Right lung (tissue), 5 donors: ENCODE data around the gene MMP12. TPM values are rescaled to one million over a fixed set of nuclear protein-coding genes. Genes with fewer than 3 reads are reported as not detected.

Experiments used
- DNase-seq, 2 donors: peaks; one replicate each; pipeline ENCODE4 v3.0.0-alpha.2; 2013
- polyA plus RNA-seq, 5 donors: library from polyadenylated mRNA; unstranded; fragments of 120-200 nt; gene quantifications; one replicate each; pipeline versions ENCODE4 v1.2.1 to v1.2.3, GENCODE V29; 2013; ENCODE audit warnings: inconsistent platforms in 1 of 5, low replicate concordance in 1 of 5; ENCODE audit not compliant: insufficient read length in 5 of 5, insufficient read depth in 1 of 5

The MMP12 gene
- polyA plus RNA-seq, 5 donors, result not detected

DNA sequence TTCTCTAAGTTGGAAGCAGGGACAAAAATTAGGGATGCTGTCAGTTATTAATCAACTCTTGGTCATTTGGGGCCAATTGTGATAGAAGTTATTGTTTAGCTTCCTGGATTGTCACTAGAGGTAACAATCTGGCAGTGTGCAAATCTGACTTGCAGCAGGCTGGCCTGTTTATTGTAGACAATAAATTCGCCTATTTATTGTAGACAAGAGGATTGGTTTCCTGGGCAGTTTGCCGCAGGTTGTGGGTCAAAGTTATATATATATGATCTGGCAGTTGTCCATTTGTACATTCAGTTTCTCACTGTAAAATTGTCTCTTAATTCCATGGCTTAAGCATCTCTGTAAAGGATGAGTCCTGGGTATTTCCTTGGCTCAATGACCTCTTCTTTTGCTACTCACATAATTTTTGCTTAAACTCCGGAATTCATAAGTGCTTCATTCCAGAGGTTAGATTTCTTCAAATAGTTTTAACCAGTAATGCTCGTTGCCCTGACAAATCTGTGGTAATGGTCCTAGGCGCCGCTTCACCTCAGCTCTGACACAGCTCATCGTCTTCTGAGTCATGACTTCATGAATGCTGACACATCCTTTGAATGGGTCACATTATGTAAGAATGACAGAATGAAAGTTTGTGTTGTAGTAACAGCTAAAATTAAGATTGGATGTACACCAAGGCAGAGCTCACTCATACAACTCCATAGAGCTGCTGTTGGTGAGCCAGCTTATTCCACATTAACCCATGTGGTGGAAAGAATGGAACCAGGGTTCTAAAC lies 23.6 kb downstream of the MMP12 start:
- DNase-seq, result no peak

DNA sequence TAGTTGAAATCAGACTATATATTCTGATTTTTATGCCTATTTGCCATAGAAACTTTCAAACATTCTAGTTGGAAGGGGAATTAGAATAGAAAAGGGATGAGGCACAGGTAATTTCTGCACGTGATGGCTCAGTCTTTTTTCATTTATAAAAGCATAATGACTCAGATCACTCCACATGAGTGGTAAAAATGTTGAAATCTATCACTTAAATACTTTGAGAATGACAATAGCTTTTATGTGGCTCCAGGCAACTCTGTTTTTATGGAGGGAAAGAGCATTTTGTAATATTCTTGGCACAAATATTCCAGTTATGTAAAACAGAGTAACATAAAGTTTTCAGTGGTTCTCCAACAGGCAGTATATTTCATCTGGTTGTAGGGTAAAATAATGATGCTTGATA lies 25.5 kb downstream of the MMP12 start:
- DNase-seq, result no peak

DNA sequence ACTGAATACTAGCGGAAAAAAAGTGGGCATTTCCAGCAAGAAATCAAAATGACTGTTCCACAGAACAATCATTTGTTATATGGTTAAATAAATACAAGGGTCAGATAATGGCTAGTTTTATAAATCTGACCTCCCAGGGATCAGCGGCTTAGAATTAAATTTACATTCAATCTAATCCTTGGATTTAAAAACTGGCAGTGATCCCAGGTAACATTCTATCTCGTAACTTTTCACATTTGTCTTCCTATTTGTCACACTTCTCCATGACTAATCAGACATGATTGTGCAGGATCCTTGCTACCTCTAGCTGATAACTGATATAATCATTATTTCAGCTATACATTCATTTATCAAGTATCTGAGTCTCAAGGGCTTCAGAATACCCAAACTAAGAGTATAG lies 28.5 kb downstream of the MMP12 start:
- DNase-seq, result no peak

DNA sequence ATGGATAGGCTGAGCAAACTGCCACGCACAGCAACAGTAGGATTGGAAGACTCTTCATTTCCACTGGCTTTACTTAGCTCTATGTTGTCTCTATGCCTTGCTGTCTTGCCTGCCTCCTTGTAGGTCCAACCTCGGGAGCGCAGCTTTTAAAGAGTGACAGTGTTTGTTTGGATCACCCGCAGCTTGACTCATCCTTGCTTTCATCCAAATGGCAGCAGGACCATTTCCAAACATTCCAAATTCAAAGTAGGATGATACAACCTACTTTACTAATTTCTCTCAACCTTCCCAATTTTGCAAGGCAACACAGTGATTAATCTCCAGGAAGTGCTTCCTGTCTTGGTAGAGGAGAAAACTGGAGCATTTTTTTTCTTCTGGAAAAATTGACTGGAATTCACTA lies 31.3 kb downstream of the MMP12 start, which contains the start of gene MMP3:
Gene MMP3 (minus strand): TSS at position 121 of the 400 bp plus-strand sequence. CDS start 63 bp downstream, at position 58.
- no peak for DNase-seq

DNA sequence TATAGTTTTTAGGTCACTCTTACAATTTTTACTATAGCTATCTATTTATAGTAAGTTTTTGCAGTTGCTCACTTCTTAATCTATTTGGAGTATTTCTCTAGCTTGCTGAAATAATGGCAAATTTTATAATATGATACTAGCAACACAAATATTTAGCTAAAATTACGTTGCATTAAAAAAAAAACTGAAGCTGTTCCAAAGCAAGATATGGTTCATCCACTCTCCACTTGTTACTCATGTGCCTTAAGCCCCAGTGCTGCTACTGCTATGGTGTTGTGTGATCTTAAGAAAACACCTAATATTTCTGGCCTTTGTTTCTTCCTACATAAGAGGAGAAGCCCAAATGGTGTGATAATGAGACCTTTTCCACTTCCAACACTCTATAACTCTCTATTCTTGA lies 31.9 kb downstream of the MMP12 start:
- DNase-seq, result no peak

DNA sequence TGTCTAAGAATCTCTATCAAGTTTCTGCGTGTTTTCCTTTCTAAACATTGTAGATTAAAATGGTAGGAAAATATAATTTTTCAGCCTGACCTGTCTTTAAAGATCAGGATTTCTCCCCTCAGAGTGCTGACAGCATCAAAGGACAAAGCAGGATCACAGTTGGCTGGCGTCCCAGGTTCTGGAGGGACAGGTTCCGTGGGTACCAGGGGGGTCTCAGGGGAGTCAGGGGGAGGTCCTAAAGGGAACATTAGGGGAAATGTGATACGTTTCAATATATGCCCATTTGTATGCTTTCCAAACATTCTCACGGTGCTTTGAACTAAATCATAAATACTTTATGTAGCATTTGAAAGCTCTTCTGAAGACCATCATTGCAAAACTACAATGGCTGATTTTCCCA lies 34.8 kb downstream of the MMP12 start:
- no peak for DNase-seq

DNA sequence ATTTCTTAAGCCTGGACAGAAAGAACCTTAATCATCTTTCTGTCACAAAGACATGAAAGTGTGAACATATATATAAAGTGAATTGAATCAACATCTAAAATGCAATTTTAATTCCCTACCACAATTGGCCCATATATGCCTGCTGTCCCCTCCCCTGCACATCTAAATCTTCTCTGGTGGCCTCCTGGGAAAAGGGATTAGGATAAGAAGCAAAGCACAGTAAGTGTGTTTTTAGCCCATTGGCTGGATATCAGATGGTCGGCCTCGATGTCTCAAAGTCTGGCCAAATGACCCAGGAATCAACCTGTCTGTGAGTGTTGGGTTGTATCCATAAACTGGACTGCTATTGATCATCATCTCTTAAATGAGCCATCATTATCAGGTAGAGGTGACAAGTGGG lies 37.1 kb downstream of the MMP12 start:
- DNase-seq, result no peak

DNA sequence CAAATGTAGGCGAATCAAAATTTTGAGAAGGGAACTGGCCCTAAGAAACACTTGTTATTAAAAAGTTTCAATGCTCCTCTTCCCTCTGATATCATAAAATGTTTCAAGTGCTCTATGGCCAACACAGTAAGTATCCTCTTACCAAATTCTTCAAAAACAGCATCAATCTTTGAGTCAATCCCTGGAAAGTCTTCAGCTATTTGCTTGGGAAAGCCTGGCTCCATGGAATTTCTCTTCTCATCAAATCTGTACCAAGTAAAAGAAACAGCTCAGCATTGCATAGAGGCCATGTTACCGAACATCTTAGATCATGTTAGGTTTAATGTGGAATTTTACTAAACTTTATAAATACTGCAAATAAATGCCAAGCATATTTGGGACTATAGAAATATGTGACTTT lies 37.6 kb downstream of the MMP12 start:
- DNase-seq, result no peak

DNA sequence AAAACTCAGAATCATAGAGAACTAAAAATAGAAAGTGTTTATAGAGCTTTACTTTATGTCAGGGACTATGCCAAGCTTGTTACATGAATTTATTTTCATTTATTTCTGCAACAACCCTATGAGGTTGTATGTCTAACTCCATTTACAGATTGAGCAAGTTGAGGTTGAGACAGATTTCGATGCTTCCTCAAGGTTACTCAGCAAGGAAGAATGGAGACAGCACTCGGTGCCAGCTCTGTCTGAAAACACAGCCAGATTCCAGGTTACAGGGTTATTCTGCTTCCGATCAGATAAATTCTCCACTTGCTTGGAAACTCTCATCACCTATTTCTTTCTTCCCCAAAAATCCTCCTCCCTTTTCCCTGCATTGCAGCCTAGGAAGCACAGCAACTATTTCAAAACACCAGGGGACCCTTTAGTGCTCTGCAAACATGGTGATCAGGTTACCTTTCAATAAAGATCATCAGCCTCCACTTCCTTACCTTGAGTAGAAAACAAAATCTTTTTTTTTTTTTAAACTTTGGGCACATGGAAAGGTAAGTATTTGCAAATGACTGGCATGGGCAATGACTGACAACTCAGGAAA lies 38.4 kb downstream of the MMP12 start:
- DNase-seq, result no peak

DNA sequence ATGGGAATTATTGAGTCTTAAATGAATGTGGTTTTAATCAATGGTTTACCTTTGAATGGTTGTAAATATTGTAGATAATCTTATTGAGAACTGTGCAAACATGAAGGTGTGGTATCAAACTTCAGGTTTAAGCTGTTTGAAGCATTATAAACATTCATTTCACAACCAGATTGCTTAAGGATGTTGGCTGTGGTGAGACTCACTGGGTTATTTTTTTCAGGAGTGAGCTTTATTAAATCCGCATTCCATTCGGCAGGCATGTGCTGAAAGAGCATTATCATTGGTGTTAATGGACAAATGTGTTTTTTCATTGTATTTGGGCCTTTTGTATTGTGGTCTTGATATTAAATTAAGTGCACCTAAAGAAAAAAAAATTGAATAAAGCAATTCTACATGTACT lies 41.1 kb downstream of the MMP12 start:
- no peak for DNase-seq

DNA sequence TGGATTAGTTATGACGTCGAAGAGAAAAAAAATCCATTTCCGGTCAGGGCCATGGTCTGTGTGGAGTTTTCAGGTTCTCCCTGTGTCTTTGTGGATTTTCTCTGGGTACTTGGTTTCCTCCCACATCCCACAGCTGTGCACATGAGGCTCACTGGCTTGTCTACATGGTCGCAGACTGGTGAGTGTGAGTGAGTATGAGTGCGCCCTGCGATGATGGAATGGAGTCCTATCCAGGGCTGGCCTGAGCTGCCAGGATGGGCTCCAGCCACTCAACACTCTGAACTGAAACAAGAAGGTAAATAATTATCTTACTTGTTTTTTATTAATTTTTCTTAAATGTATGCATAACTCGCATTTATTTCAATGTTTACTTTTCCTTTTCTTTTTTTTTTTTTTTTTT lies 42.2 kb downstream of the MMP12 start:
- DNase-seq, result no peak

DNA sequence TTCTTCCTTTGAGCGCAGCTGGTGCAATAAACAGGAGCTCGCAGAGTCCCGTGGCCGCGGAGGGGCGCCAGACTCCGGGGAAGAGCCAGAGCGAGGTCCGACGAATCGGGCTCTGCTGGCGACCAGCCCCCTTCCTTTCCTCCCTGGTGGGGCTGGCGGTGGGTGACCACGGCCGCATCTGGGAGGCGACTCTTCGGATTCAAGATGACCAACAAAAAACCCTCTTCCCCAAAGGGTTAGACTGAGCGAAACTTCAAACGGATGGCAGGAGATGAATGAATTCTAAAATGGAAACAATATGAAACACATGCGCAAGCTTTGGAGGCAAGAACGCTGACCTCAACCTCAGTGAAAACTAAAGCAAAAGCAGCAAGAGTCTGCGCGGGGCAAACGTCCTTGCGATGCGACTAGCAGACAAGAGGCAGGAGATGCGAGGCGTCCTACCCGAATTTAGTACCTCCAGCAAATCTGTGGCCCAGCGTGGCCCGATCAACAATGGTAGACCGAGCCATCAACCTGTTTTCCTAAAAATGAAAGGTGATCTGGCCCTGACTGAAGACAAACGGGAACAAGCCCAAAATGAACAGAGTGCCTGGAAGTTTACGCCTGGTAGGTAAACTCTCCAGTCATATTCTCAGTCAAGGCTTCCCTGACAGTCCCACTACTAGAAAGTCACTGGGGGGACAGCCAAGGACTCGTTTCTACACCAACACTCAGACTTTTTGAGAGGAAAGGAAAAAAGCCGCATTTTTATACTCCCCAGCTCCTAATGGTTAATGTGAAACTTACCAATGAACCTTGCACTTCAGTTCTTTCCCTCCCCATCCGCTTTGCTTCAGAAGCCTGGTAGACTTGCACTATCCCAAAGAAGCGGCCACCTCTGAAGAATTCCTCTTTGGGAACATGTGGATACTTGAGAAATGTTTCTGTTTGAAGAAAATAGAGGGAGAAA lies 43.0 kb downstream of the MMP12 start:
- peak; percentile 11 to 19 for DNase-seq

DNA sequence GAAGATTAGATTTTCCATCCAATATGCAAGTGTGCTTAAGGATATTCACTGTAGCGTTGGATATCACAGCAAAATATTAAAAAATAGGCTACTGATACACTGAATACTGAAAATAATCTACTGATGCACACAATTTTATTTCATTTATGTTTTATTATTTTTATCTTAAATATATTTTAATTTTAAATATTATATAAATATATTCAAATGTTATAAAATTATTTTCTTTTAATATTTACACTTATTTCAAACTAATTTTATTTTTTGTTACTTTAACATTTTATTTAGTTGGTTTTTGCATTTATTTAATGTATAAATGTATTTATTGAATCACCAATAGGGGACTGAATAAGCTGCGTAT lies 43.7 kb downstream of the MMP12 start:
- DNase-seq, result no peak

DNA sequence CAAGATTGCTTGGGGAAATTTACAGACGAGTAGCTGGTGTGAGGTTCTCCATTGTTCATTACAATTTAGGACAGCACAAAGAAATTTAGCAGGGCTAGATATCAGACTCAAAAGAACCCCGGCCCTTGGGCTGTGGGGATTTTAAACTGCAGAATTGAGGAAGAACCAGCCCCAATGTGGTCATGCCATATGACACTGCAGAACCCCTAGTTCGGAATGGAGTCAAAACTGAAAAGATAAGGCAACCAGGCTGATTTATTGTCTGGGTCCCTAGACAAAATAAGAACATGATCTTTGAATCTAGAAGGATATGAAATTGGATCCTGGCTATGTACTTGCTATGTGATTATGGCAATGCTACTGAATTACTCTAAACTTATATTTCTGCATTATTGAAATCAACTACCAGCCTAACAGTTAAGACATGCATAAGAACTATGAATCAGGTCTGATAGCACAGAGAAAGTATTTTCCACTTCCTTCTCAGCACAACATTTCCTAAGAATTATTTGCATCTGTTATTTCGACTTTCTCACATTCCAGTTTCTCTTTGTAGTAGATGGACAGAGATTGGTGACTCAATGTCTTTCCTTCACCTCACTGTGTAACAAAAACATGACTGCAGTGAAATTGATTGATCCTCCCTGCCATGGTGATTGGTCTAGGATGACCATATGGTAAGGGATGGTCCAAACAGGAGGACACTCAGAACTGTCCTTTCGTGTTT lies 44.6 kb downstream of the MMP12 start:
- DNase-seq, result no peak

DNA sequence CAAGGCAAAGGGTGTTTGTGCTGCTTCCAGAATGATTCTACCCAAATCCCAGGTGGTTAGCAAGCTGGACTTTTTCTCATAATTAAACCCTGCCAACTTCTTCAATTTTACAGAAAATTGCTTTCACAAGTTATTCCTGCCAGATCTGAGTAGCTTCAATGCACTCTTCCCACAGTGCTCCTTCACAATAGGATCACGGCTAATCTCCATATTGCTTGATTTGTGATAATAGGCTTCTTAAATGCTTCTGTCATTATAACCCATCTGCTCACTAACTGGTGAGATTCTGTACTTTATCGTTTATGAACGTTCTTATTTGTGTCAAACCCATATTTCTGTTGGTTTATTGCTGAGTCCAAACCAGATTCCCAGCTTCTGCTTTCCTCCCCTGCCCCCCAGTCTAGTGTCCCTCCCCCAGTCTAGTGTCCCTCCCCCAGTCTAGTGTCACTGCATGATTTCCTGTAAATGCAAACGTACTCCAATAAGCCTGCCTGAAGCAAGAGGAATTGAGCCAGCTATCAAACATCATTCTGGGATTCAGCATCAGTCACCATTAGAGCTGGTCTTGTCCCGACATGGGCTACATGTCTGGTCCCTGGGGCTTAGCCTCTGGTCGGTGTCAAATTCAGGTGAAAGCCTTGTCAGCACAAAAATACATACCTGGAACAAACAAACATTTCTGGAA lies 45.3 kb downstream of the MMP12 start:
- no peak for DNase-seq

DNA sequence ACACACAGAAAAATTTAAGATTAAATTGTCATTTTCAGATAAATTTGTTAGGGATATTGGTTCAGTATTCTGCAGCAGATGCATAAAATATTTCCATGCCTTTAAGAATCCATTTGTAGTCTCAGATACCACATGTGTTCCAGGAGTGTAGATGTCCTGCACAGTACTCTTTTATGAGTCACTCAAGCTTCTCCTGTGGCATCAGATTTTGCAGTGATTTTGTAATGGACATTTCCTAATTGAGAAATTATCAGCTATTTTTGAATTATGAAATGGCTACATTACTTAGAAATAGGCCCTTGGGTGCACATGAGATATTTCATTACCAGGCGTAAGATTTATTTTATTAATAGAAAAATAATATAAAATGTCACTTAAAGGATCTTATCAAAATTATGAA lies 50.2 kb downstream of the MMP12 start:
- DNase-seq, result no peak

DNA sequence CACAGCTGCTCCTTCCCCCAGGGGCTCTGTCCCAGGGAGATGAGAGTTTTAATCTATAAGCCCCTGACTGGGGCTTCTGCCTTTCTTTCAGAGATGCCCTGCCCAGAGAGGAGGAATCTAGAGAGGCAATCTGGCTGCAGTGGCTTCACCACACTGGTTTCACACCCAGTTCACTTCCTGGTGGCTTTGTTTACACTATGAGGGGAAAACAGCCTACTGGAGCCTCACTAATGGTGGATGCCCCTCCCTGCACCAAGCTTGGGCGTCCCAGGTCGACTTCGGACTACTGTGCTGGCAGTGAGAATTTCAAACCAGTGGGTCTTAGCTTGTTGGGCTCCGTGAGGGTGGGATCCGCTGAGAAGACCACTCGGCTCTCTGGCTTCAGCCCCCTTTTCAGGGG lies 55.3 kb downstream of the MMP12 start:
- DNase-seq, result no peak

DNA sequence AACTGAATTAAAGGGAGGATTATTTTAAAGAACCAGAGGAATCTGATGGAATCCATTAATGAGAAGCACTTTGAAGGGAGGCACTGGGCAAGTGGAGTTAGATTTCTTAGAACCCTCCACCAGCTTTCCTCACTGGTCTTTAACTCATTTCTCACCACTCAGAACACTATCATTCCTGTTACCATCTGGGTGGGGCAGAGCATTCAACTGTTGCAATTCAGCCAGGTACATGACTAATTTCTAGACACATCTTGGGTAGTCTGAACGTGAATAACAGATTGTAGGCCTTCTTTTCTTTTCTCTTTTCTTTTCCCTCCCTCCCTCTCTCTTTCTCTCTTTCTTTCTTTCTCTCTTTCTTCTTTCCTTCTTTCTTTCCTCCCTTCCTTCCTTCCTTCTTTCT lies 61.3 kb downstream of the MMP12 start:
- no peak for DNase-seq
